Measurements from ENCODE around the gene USPL1.

Gene USPL1

DNA sequence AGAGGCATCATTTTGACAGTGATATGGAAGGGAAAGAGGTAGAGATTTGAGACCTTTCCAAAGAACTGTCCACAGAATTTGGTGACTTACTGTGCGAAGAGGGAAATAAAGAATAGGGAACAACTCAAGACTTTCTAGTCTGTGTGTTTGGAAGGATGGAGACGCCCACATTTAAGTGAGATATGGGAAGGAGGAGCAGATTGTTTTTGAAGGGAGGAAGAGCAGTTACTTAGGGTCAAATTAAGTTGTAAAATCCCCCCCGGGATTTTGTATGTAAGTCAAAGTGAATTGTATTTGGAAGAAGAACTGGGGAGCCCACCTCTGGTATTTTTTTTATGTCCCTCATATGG is 1.2 kb downstream of the USPL1 start:
- H3K4me1 ChIP-seq (ENCODE audit: control insufficient read depth, insufficient read depth, low read depth, low read length) = no peaks in the 10 kb centered on the region
- no peaks in the 10 kb centered on the region for H3K9me3 ChIP-seq (ENCODE audit: control insufficient read depth, low read length)
- DNase-seq = no peak
- no peak overlapping the region for H3K14ac ChIP-seq (ENCODE audit: low read length in 2 of 2)
- H3K4me2 ChIP-seq (ENCODE audit: low read length, poor library complexity, severe bottlenecking) = peak overlapping the region; percentile 49
- no peaks in the 10 kb centered on the region for H3K27me3 ChIP-seq (ENCODE audit: control insufficient read depth in 1 of 2, insufficient read depth in 1 of 2, low read length in 2 of 2)
- no peak overlapping the region for H2BK12ac ChIP-seq (ENCODE audit: low read length in 2 of 2)
- no peak overlapping the region for H4K8ac ChIP-seq (ENCODE audit: low read length)
- H3K27ac ChIP-seq (ENCODE audit: low read length, poor library complexity, severe bottlenecking) = no peak overlapping the region
- peaks cover 4 to 21% of the 10 kb centered on the region in 2 experiments for H3K36me3 ChIP-seq (ENCODE audit: control insufficient read depth in 1 of 2, insufficient read depth in 2 of 2, low read depth in 1 of 2, low read length in 2 of 2)
- H2BK15ac ChIP-seq (ENCODE audit: low read depth, poor library complexity, severe bottlenecking) = no peak overlapping the region
- peak overlapping the region in 1 of 2 experiments; percentile 95 for H3K4me3 ChIP-seq (ENCODE audit: insufficient read depth in 1 of 2, low read depth in 1 of 2, low read length in 2 of 2)
- H3K4ac ChIP-seq (ENCODE audit: low read depth in 1 of 2, low read length in 2 of 2) = no peak overlapping the region
- no peak overlapping the region for H4K91ac ChIP-seq (ENCODE audit: low read length)
- peaks cover 10% of the 10 kb centered on the region for H3K79me1 ChIP-seq (replicated peaks; ENCODE audit: low read length, poor library complexity, severe bottlenecking)
- H2BK120ac ChIP-seq (ENCODE audit: low read depth, low read length) = no peak overlapping the region
- H2BK5ac ChIP-seq (ENCODE audit: low read depth, low read length, poor library complexity, severe bottlenecking) = no peak overlapping the region
- WGBS = 52% methylated on average over 2 of the region's 3 CpGs
- peak overlapping the region; percentile 98 for H3K9ac ChIP-seq (ENCODE audit: low read length)
- H3K18ac ChIP-seq (ENCODE audit: low read depth in 1 of 2, low read length in 2 of 2) = no peak overlapping the region
- no peak overlapping the region for H3K23ac ChIP-seq (ENCODE audit: low read length in 2 of 2)
- H2AFZ ChIP-seq (ENCODE audit: low read depth, low read length) = no peak overlapping the region
- H2AK5ac ChIP-seq (ENCODE audit: low read length, severe bottlenecking) = no peak overlapping the region

DNA sequence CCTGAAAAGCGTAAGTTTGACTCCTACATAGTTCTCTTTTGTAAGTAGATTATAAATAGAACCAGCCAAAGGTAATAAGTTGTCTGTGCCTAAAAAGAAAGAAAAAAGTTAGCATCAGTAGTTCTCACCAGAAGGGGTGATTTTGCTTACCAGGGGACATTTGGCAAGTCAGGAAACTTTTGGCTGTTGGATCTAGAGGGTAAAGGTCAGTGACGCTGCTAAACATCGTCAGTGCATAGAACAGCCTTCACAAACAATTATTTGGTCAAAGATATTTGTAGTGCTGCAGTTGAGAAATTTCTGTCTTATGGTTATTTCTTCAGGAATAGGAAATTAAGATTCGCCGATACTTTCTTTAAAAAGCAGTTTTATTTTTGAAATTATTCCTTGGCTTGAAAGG is 2.0 kb downstream of the USPL1 start:
- Histone ChIP-seq H3K4ac (ENCODE audit: low read depth in 1 of 2, low read length in 2 of 2) (no peak overlapping the region), H3K4me1 (ENCODE audit: control insufficient read depth, insufficient read depth, low read depth, low read length) (no peaks in the 10 kb centered on the region), H3K27ac (ENCODE audit: low read length, poor library complexity, severe bottlenecking) (no peak overlapping the region), H3K18ac (ENCODE audit: low read depth in 1 of 2, low read length in 2 of 2) (no peak overlapping the region), H3K23ac (ENCODE audit: low read length in 2 of 2) (no peak overlapping the region), H2BK5ac (ENCODE audit: low read depth, low read length, poor library complexity, severe bottlenecking) (no peak overlapping the region), H3K4me2 (ENCODE audit: low read length, poor library complexity, severe bottlenecking) (peak overlapping the region; percentile 49), H2AFZ (ENCODE audit: low read depth, low read length) (no peak overlapping the region), H3K9me3 (ENCODE audit: control insufficient read depth, low read length) (no peaks in the 10 kb centered on the region), H2AK5ac (ENCODE audit: low read length, severe bottlenecking) (no peak overlapping the region), H2BK15ac (ENCODE audit: low read depth, poor library complexity, severe bottlenecking) (no peak overlapping the region), H3K4me3 (ENCODE audit: insufficient read depth in 1 of 2, low read depth in 1 of 2, low read length in 2 of 2) (peak overlapping the region in 1 of 2 experiments; percentile 95), H4K91ac (ENCODE audit: low read length) (no peak overlapping the region), H3K36me3 (ENCODE audit: control insufficient read depth in 1 of 2, insufficient read depth in 2 of 2, low read depth in 1 of 2, low read length in 2 of 2) (peaks cover 5 to 29% of the 10 kb centered on the region in 2 experiments), H4K8ac (ENCODE audit: low read length) (no peak overlapping the region), H3K14ac (ENCODE audit: low read length in 2 of 2) (no peak overlapping the region), H3K79me1 (replicated peaks; ENCODE audit: low read length, poor library complexity, severe bottlenecking) (peaks cover 8% of the 10 kb centered on the region), H2BK12ac (ENCODE audit: low read length in 2 of 2) (no peak overlapping the region), H3K27me3 (ENCODE audit: control insufficient read depth in 1 of 2, insufficient read depth in 1 of 2, low read length in 2 of 2) (no peaks in the 10 kb centered on the region), H2BK120ac (ENCODE audit: low read depth, low read length) (no peak overlapping the region), H3K9ac (ENCODE audit: low read length) (peak overlapping the region; percentile 98)
- 74% methylated on average over 4 of the region's 5 CpGs for WGBS
- DNase-seq = peak; percentile 73

DNA sequence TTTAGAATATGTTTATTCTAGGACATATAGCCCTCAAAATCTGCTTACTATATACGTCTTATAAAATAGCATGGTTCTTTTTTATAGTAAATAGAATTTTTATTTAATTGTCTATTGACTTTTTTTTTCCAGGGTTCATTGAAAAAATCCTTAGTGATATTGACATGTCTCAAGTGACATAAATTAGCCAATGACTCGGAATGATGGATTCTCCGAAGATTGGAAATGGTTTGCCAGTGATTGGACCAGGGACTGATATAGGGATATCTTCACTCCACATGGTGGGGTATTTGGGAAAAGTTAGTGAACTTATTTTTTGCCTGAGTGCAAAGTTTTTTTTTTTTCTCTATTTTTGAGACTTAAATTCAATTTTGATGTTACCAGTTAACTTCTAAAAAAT is 3.2 kb downstream of the USPL1 start:
- Histone ChIP-seq H3K4ac (ENCODE audit: low read depth in 1 of 2, low read length in 2 of 2) (no peak overlapping the region), H3K23ac (ENCODE audit: low read length in 2 of 2) (no peak overlapping the region), H3K4me1 (ENCODE audit: control insufficient read depth, insufficient read depth, low read depth, low read length) (no peaks in the 10 kb centered on the region), H2AK5ac (ENCODE audit: low read length, severe bottlenecking) (no peak overlapping the region), H3K9ac (ENCODE audit: low read length) (peak overlapping the region; percentile 98), H4K8ac (ENCODE audit: low read length) (no peak overlapping the region), H2BK120ac (ENCODE audit: low read depth, low read length) (no peak overlapping the region), H2AFZ (ENCODE audit: low read depth, low read length) (no peak overlapping the region), H4K91ac (ENCODE audit: low read length) (no peak overlapping the region), H3K36me3 (ENCODE audit: control insufficient read depth in 1 of 2, insufficient read depth in 2 of 2, low read depth in 1 of 2, low read length in 2 of 2) (peaks cover 5 to 34% of the 10 kb centered on the region in 2 experiments), H3K27me3 (ENCODE audit: control insufficient read depth in 1 of 2, insufficient read depth in 1 of 2, low read length in 2 of 2) (no peaks in the 10 kb centered on the region), H2BK12ac (ENCODE audit: low read length in 2 of 2) (no peak overlapping the region), H2BK5ac (ENCODE audit: low read depth, low read length, poor library complexity, severe bottlenecking) (no peak overlapping the region), H3K27ac (ENCODE audit: low read length, poor library complexity, severe bottlenecking) (no peak overlapping the region), H3K4me3 (ENCODE audit: insufficient read depth in 1 of 2, low read depth in 1 of 2, low read length in 2 of 2) (peak overlapping the region in 1 of 2 experiments; percentile 95), H3K9me3 (ENCODE audit: control insufficient read depth, low read length) (no peaks in the 10 kb centered on the region), H3K4me2 (ENCODE audit: low read length, poor library complexity, severe bottlenecking) (no peak overlapping the region), H3K18ac (ENCODE audit: low read depth in 1 of 2, low read length in 2 of 2) (no peak overlapping the region), H3K14ac (ENCODE audit: low read length in 2 of 2) (no peak overlapping the region), H2BK15ac (ENCODE audit: low read depth, poor library complexity, severe bottlenecking) (no peak overlapping the region), H3K79me1 (replicated peaks; ENCODE audit: low read length, poor library complexity, severe bottlenecking) (peaks cover 9% of the 10 kb centered on the region)
- DNase-seq = no peak
- 100% methylated on average over 2 of the region's 3 CpGs for WGBS

DNA sequence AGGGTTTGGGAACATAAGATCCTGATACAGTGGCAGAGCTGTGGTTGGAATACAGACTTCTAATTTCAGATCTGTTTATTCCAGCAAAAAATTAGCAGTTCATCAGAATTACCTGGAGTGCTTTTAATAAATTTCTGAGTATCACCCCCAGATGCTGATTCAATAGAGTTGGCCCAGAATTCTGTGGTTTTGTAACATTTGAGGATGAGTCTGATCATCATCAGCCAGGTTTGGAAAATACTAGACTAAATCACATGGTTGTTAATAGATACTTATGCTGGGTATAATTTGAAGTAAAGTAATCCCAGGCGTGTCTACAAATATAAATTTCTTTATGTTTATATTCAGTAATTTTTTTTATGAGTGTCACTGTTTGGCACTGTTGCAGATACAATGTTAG is 4.8 kb downstream of the USPL1 start:
- H3K4me1 ChIP-seq (ENCODE audit: control insufficient read depth, insufficient read depth, low read depth, low read length) = no peaks in the 10 kb centered on the region
- no peak overlapping the region for H2BK15ac ChIP-seq (ENCODE audit: low read depth, poor library complexity, severe bottlenecking)
- no peak overlapping the region for H3K23ac ChIP-seq (ENCODE audit: low read length in 2 of 2)
- H3K18ac ChIP-seq (ENCODE audit: low read depth in 1 of 2, low read length in 2 of 2) = no peak overlapping the region
- H3K9ac ChIP-seq (ENCODE audit: low read length) = peak overlapping the region; percentile 12
- no peaks in the 10 kb centered on the region for H3K27me3 ChIP-seq (ENCODE audit: control insufficient read depth in 1 of 2, insufficient read depth in 1 of 2, low read length in 2 of 2)
- H3K79me1 ChIP-seq (replicated peaks; ENCODE audit: low read length, poor library complexity, severe bottlenecking) = peaks cover 9% of the 10 kb centered on the region
- no peak overlapping the region for H3K27ac ChIP-seq (ENCODE audit: low read length, poor library complexity, severe bottlenecking)
- no peak overlapping the region for H3K4me3 ChIP-seq (ENCODE audit: insufficient read depth in 1 of 2, low read depth in 1 of 2, low read length in 2 of 2)
- DNase-seq = no peak
- no peak overlapping the region for H3K4me2 ChIP-seq (ENCODE audit: low read length, poor library complexity, severe bottlenecking)
- no peak overlapping the region for H2AFZ ChIP-seq (ENCODE audit: low read depth, low read length)
- H2BK120ac ChIP-seq (ENCODE audit: low read depth, low read length) = no peak overlapping the region
- no peak overlapping the region for H2AK5ac ChIP-seq (ENCODE audit: low read length, severe bottlenecking)
- no peaks in the 10 kb centered on the region for H3K9me3 ChIP-seq (ENCODE audit: control insufficient read depth, low read length)
- no peak overlapping the region for H2BK12ac ChIP-seq (ENCODE audit: low read length in 2 of 2)
- no CpG with 5 or more reads among the region's 1 CpG for WGBS
- H2BK5ac ChIP-seq (ENCODE audit: low read depth, low read length, poor library complexity, severe bottlenecking) = no peak overlapping the region
- H4K8ac ChIP-seq (ENCODE audit: low read length) = no peak overlapping the region
- no peak overlapping the region for H3K4ac ChIP-seq (ENCODE audit: low read depth in 1 of 2, low read length in 2 of 2)
- H3K36me3 ChIP-seq (ENCODE audit: control insufficient read depth in 1 of 2, insufficient read depth in 2 of 2, low read depth in 1 of 2, low read length in 2 of 2) = peaks cover 5 to 38% of the 10 kb centered on the region in 2 experiments
- no peak overlapping the region for H3K14ac ChIP-seq (ENCODE audit: low read length in 2 of 2)
- H4K91ac ChIP-seq (ENCODE audit: low read length) = no peak overlapping the region

Data from mesenchymal stem cell (in vitro differentiated cells and primary cell).